Neuronal stem cell (in vitro differentiated cells): ENCODE results near the gene KANSL1.

ENCODE experiments used
- DNase-seq: peaks from one replicate; pipeline ENCODE4 v3.0.0-alpha.2; 2013; ENCODE audit warnings: low spot score
- H2AFZ ChIP-seq: one replicate; pipeline ENCODE4 v1.6.1; 2013; ENCODE audit warnings: mild to moderate bottlenecking, low read length, inconsistent platforms
- H2AK5ac ChIP-seq: 2 replicates; pipeline ENCODE4 v1.6.1; 2013; ENCODE audit warnings: low read depth, mild to moderate bottlenecking, inconsistent platforms, low read length, moderate library complexity, mixed read lengths
- H2BK120ac ChIP-seq: 2 replicates; pipeline ENCODE4 v1.6.1; 2013; ENCODE audit warnings: low read depth, mild to moderate bottlenecking, inconsistent platforms, low read length, moderate library complexity, mixed read lengths
- H2BK12ac ChIP-seq: one replicate; pipeline ENCODE4 v1.6.1; 2013; ENCODE audit warnings: low read length, inconsistent platforms
- H2BK15ac ChIP-seq: 2 replicates; pipeline ENCODE4 v1.6.1; 2013; ENCODE audit warnings: mild to moderate bottlenecking, low read length, inconsistent platforms, mixed read lengths
- H2BK5ac ChIP-seq: one replicate; pipeline ENCODE4 v1.6.1; 2013; ENCODE audit warnings: inconsistent platforms, mild to moderate bottlenecking, low read length, moderate library complexity
- H3K14ac ChIP-seq: one replicate; pipeline ENCODE4 v1.6.1; 2013; ENCODE audit warnings: low read length, inconsistent platforms
- H3K18ac ChIP-seq: 2 replicates; pipeline ENCODE4 v1.6.1; 2013; ENCODE audit warnings: low read length, inconsistent platforms
- H3K23ac ChIP-seq: 2 replicates; pipeline ENCODE4 v1.6.1; 2013; ENCODE audit warnings: low read depth, mild to moderate bottlenecking, mixed read lengths, low read length, inconsistent platforms; ENCODE audit not compliant: poor library complexity
- H3K27ac ChIP-seq: replicated peaks from 3 replicates; pipeline ENCODE4 v1.5.1; 2013; ENCODE audit warnings: low read length, inconsistent platforms
- H3K27me3 ChIP-seq, 3 experiments: 2 replicates each; pipeline ENCODE4 v1.6.1; 2013; ENCODE audit warnings: low read length in 3 of 3, mild to moderate bottlenecking in 2 of 3, inconsistent platforms in 1 of 3, low read depth in 1 of 3, mixed read lengths in 1 of 3, moderate library complexity in 1 of 3; ENCODE audit not compliant: control insufficient read depth in 3 of 3, insufficient read depth in 3 of 3
- H3K36me3 ChIP-seq, 2 donors: replicated peaks in 1 of 2; 2 replicates each; pipeline ENCODE4 v1.6.1; 2013; ENCODE audit warnings: low read length in 2 of 2; ENCODE audit not compliant: control insufficient read depth in 2 of 2, insufficient read depth in 2 of 2
- H3K4ac ChIP-seq: 2 replicates; pipeline ENCODE4 v1.6.1; 2013; ENCODE audit warnings: inconsistent platforms, mild to moderate bottlenecking, low read length, moderate library complexity
- H3K4me1 ChIP-seq, 2 donors: 1 replicate in 1 of 2; 2 replicates in 1 of 2; pipeline ENCODE4 v1.6.1; 2013; ENCODE audit warnings: low read length in 2 of 2, low read depth in 1 of 2; ENCODE audit not compliant: control insufficient read depth in 2 of 2, insufficient read depth in 1 of 2
- H3K4me2 ChIP-seq: one replicate; pipeline ENCODE4 v1.6.1; 2013; ENCODE audit warnings: mild to moderate bottlenecking, low read length, inconsistent platforms; ENCODE audit not compliant: insufficient read depth, poor library complexity, severe bottlenecking
- H3K4me3 ChIP-seq, 2 donors: 2 replicates each; pipeline ENCODE4 v1.5.1; 2013; ENCODE audit warnings: low read length in 2 of 2, mild to moderate bottlenecking in 2 of 2, inconsistent platforms in 1 of 2, moderate library complexity in 1 of 2
- H3K79me1 ChIP-seq: one replicate; pipeline ENCODE4 v1.6.1; 2013; ENCODE audit warnings: low read depth, mild to moderate bottlenecking, inconsistent platforms, low read length, moderate library complexity
- H3K9ac ChIP-seq: one replicate; pipeline ENCODE4 v1.6.1; 2013; ENCODE audit warnings: mild to moderate bottlenecking, low read depth, low read length, inconsistent platforms; ENCODE audit not compliant: poor library complexity
- H3K9me3 ChIP-seq, 2 donors: replicated peaks in 1 of 2; 2 replicates each; pipeline versions ENCODE3 to v1.6.1; 2013; ENCODE audit warnings: low read length in 2 of 2, mild to moderate bottlenecking in 2 of 2, inconsistent platforms in 1 of 2, low read depth in 1 of 2, mixed read lengths in 1 of 2, moderate library complexity in 1 of 2; ENCODE audit not compliant: control insufficient read depth in 2 of 2, insufficient read depth in 1 of 2
- H4K8ac ChIP-seq: one replicate; pipeline ENCODE4 v1.6.1; 2013; ENCODE audit warnings: low read depth, mild to moderate bottlenecking, inconsistent platforms, low read length, moderate library complexity
- H4K91ac ChIP-seq: one replicate; pipeline ENCODE4 v1.6.1; 2013; ENCODE audit warnings: low read length, low read depth, mild to moderate bottlenecking, inconsistent platforms; ENCODE audit not compliant: poor library complexity
- WGBS, 2 donors: extraction: QIAGEN DNeasy Blood & Tissue Kit; methylation state at CpG; one replicate each; pipeline ENCODE4 v1.1.7; 2013; ENCODE audit warnings: missing lambda C conversion rate in 2 of 2, mixed read lengths in 1 of 2; ENCODE audit not compliant: insufficient read length in 2 of 2, insufficient replicate concordance in 1 of 2; ENCODE audit errors: extremely low coverage in 2 of 2; 5-methylcytosine and 5-hydroxymethylcytosine counted together

Gene KANSL1

DNA sequence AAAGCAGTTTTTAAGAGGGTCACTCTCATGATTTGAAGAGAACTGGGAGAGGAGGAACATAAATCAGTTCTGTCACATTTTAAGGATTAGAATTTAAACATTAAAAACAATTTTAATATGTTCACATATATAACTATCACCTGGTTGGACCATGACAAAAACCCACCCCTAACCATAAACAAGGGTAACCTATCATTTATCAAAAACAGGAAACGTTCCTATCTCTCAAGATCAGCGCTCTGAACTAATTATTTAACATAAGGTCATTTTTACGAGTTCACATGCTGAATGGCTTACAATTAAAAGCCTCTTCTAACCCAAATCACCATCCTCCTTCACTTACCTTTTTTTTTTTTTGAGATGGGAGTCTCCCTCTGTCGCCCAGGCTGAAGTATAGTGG, 45.0 kb downstream of the KANSL1 start:
- no peak overlapping the region for H3K4me3 ChIP-seq
- no peak for DNase-seq
- H2AFZ ChIP-seq, result no peak overlapping the region
- no peak overlapping the region for H3K23ac ChIP-seq
- no peaks in the 10 kb centered on the region for H3K27me3 ChIP-seq
- WGBS, 2 donors, result no CpG with 5 or more reads among the region's 4 CpGs
- H3K9ac ChIP-seq, result no peak overlapping the region
- peaks cover 5% of the 10 kb centered on the region for H3K79me1 ChIP-seq
- H2AK5ac ChIP-seq, result no peak overlapping the region
- H2BK12ac ChIP-seq, result no peak overlapping the region
- peaks cover 0 to 4% of the 10 kb centered on the region in 2 donors for H3K4me1 ChIP-seq
- peaks cover 0 to 4% of the 10 kb centered on the region in 2 donors for H3K9me3 ChIP-seq
- no peak overlapping the region for H3K18ac ChIP-seq
- no peak overlapping the region for H3K27ac ChIP-seq
- H3K36me3 ChIP-seq, result peaks cover 0 to 65% of the 10 kb centered on the region in 2 donors
- H2BK15ac ChIP-seq, result no peak overlapping the region
- H3K4ac ChIP-seq, result no peak overlapping the region
- H2BK120ac ChIP-seq, result no peak overlapping the region
- H2BK5ac ChIP-seq, result no peak overlapping the region
- H4K91ac ChIP-seq, result no peak overlapping the region
- H3K4me2 ChIP-seq, result no peak overlapping the region
- H3K14ac ChIP-seq, result no peak overlapping the region
- no peak overlapping the region for H4K8ac ChIP-seq

DNA sequence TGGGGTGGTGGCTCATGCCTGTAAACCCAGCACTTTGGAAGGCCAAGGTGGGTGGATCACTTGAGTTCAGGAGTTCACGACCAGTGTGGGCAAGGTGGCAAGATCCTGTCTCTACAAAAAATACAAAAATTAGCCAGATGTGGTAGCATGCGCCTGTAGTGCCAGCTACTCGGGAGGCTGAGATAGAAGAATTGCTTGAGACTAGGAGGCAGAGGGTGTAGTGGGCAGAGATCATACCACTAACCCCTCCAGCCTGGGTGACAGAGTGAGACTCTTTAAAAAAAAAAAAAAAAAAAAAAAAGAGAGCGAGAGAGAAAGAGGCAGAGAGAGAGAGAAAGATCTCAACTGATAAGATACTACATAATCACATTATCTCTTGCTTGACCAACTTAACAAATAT, 45.9 kb downstream of the KANSL1 start:
- Histone ChIP-seq H2BK15ac (no peak overlapping the region), H3K36me3 (peaks cover 0 to 64% of the 10 kb centered on the region in 2 donors), H3K4me2 (no peak overlapping the region), H2BK120ac (no peak overlapping the region), H3K27ac (no peak overlapping the region), H4K8ac (no peak overlapping the region), H3K4me3 (no peak overlapping the region), H2AK5ac (no peak overlapping the region), H3K9me3 (peaks cover 0 to 4% of the 10 kb centered on the region in 2 donors), H3K4me1 (peaks cover 0 to 4% of the 10 kb centered on the region in 2 donors), H3K18ac (no peak overlapping the region), H3K79me1 (peaks cover 5% of the 10 kb centered on the region), H3K14ac (no peak overlapping the region), H2BK5ac (no peak overlapping the region), H3K9ac (no peak overlapping the region), H2BK12ac (no peak overlapping the region), H3K27me3 (no peaks in the 10 kb centered on the region), H3K23ac (no peak overlapping the region), H2AFZ (no peak overlapping the region), H4K91ac (no peak overlapping the region), H3K4ac (no peak overlapping the region)
- DNase-seq, result no peak
- WGBS, 2 donors, result no CpG with 5 or more reads among the region's 4 CpGs

DNA sequence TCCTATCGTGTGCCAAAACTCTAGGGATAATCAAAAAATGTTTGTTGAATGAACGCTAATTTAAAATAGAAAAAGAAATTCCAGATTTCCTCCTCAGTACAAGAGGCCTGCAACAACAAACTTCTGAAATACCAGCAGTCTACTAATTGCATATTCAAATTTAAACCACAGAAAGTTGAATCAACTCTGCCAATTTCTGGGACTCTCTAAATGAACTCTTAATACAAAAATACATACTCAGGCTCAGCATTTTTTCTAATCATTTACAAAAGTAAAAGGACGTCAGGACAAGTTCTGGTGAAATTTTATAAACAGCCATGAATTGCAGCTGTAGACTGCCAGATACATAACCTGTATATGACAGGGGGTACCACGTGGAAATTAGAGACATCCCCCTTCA, 49.0 kb downstream of the KANSL1 start:
- Histone ChIP-seq H2AFZ (no peak overlapping the region), H3K4me2 (no peak overlapping the region), H2BK12ac (no peak overlapping the region), H3K4me3 (no peak overlapping the region), H2BK120ac (no peak overlapping the region), H3K79me1 (peaks cover 3% of the 10 kb centered on the region), H3K4me1 (peaks cover 0 to 4% of the 10 kb centered on the region in 2 donors), H2AK5ac (no peak overlapping the region), H3K18ac (no peak overlapping the region), H2BK15ac (no peak overlapping the region), H3K14ac (no peak overlapping the region), H3K9me3 (peaks cover 0 to 16% of the 10 kb centered on the region in 2 donors), H3K4ac (no peak overlapping the region), H3K27ac (no peak overlapping the region), H3K23ac (no peak overlapping the region), H3K9ac (no peak overlapping the region), H2BK5ac (no peak overlapping the region), H4K8ac (no peak overlapping the region), H3K36me3 (peaks cover 0 to 62% of the 10 kb centered on the region in 2 donors), H4K91ac (no peak overlapping the region), H3K27me3 (no peaks in the 10 kb centered on the region)
- DNase-seq, result no peak
- WGBS, 2 donors, result no CpG with 5 or more reads among the region's 4 CpGs

DNA sequence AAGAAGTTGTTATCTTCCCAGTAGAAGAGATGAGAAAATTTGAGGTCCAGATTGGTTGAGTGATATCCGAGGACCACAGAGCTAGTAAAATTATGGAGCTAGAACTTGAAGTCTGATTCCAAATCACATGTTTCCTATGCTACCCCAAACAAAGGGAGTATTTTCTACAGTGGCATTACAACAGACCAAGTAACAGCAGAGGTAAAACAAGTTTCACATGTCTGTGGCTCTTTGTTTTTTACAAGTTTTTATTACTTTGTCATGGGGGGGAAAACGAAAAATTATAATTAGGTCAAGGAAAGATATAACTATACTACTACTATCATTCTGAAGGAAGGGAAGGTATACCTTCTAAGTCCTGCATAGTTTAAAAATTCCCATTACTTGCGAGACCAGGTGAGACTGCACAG, 49.4 kb downstream of the KANSL1 start:
- Histone ChIP-seq H3K27ac (no peak overlapping the region), H4K8ac (no peak overlapping the region), H2BK15ac (no peak overlapping the region), H3K4me2 (no peak overlapping the region), H3K36me3 (peaks cover 0 to 65% of the 10 kb centered on the region in 2 donors), H3K18ac (no peak overlapping the region), H3K4me1 (peaks cover 0 to 4% of the 10 kb centered on the region in 2 donors), H3K79me1 (peaks cover 3% of the 10 kb centered on the region), H3K9ac (no peak overlapping the region), H2BK5ac (no peak overlapping the region), H3K4me3 (no peak overlapping the region), H2AFZ (no peak overlapping the region), H3K4ac (no peak overlapping the region), H3K23ac (no peak overlapping the region), H2BK120ac (no peak overlapping the region), H3K9me3 (peaks cover 0 to 16% of the 10 kb centered on the region in 2 donors), H3K27me3 (no peaks in the 10 kb centered on the region), H4K91ac (no peak overlapping the region), H2BK12ac (no peak overlapping the region), H2AK5ac (no peak overlapping the region), H3K14ac (no peak overlapping the region)
- no peak for DNase-seq
- WGBS, 2 donors, result no CpG with 5 or more reads among the region's 3 CpGs
